Fibroblast of mammary gland (primary cell): ENCODE results near the gene LOXL3.

ENCODE experiments used
- DNase-seq: peaks from one replicate; pipeline ENCODE4 v3.0.0-alpha.2; 2010; ENCODE audit warnings: low read depth
- H3K4me3 ChIP-seq: 2 replicates; pipeline ENCODE4 v1.5.1; 2011; ENCODE audit warnings: low read depth, mild to moderate bottlenecking, low read length, moderate library complexity; ENCODE audit not compliant: control insufficient read depth
- TF ChIP-seq, protein P1 (sequence below): conservative IDR thresholded peaks from 2 replicates; pipeline ENCODE4 v1.5.1; 2011; ENCODE audit warnings: low read depth, low read length, inconsistent platforms; ENCODE audit not compliant: control insufficient read depth, insufficient read depth

LOXL3 gene

DNA sequence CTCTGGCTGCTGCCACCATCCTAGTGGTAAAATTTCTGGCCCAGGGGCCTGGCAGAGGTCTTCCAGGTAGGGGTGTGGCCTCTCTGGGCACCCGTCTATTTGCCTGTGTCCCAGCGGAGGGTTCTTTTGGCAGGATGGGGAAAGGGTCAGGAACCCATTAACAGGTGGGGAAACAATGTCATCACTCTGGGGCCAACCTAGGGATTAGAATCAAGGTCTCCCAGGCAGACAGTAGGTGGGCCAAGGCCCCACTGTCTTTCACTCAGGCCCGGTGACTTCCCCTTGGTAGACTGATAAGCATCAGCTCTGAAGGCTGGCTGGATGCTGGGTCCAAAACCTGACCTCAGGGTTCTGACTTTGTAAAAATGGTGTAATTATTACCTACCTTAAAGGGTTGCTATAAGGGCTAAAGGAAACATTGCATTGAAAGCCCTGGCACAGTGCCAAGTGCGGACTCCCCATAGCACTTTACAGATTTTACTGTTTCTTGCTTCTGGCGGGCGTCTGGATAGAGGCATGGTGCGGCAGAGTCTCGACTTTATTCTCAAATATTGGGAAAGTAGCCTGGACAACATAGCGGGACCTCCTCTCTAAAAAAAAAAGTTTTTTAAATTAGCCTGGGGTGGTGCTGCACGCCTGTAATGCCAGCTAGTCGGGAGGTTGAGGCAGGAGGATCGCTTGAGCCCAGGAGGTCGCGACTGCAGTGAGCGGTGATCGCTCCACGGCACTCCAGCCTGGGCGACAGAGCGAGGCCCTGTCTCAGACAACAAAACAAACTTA lies 56.6 kb downstream of the LOXL3 start:
- no peak for DNase-seq
- H3K4me3 ChIP-seq: no peak overlapping the region
- TF ChIP-seq, protein P1, sequence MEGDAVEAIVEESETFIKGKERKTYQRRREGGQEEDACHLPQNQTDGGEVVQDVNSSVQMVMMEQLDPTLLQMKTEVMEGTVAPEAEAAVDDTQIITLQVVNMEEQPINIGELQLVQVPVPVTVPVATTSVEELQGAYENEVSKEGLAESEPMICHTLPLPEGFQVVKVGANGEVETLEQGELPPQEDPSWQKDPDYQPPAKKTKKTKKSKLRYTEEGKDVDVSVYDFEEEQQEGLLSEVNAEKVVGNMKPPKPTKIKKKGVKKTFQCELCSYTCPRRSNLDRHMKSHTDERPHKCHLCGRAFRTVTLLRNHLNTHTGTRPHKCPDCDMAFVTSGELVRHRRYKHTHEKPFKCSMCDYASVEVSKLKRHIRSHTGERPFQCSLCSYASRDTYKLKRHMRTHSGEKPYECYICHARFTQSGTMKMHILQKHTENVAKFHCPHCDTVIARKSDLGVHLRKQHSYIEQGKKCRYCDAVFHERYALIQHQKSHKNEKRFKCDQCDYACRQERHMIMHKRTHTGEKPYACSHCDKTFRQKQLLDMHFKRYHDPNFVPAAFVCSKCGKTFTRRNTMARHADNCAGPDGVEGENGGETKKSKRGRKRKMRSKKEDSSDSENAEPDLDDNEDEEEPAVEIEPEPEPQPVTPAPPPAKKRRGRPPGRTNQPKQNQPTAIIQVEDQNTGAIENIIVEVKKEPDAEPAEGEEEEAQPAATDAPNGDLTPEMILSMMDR: no peak

DNA sequence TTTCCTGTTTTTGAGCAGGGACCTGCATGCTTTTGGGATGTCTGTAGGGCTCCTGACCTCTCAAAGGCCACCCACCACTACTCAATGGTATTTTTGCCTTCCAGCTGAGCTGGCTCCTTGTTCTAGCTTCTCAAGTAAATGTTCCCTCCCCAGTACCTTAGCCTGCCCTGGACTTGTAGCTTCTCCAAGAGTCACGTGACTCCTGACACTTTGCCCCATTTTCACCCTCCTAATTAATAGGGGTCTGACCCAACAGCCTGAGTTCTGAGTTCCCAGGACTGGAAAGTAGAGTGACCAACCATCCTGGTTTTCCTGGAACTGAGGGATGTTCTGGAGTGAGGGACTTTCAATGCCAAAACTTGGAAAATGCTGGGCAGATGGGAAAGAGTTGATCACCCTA lies 58.3 kb downstream of the LOXL3 start:
- H3K4me3 ChIP-seq: no peak overlapping the region
- DNase-seq: no peak
- TF ChIP-seq, protein P1: no peak

DNA sequence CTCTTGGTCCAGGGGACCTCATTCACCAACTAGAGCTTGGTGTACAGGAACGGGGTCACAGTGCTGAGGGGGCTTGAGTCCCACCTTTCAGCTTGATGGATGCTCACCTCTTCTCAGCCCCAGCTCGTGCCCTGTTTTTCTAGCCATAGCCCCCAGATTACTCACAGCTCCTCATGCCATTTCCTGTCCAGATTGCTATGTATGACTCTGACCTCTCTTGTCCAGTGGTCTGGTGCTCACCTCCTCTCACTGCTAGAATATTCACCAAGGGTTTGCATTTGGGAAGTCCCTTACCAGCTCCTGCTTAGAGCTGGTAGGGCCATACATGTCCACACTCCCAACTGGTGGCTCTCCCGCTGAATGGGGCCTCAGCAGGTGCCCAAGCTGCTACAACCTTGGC lies 60.2 kb downstream of the LOXL3 start:
- no peak for DNase-seq
- H3K4me3 ChIP-seq: no peak overlapping the region
- TF ChIP-seq, protein P1: no peak

DNA sequence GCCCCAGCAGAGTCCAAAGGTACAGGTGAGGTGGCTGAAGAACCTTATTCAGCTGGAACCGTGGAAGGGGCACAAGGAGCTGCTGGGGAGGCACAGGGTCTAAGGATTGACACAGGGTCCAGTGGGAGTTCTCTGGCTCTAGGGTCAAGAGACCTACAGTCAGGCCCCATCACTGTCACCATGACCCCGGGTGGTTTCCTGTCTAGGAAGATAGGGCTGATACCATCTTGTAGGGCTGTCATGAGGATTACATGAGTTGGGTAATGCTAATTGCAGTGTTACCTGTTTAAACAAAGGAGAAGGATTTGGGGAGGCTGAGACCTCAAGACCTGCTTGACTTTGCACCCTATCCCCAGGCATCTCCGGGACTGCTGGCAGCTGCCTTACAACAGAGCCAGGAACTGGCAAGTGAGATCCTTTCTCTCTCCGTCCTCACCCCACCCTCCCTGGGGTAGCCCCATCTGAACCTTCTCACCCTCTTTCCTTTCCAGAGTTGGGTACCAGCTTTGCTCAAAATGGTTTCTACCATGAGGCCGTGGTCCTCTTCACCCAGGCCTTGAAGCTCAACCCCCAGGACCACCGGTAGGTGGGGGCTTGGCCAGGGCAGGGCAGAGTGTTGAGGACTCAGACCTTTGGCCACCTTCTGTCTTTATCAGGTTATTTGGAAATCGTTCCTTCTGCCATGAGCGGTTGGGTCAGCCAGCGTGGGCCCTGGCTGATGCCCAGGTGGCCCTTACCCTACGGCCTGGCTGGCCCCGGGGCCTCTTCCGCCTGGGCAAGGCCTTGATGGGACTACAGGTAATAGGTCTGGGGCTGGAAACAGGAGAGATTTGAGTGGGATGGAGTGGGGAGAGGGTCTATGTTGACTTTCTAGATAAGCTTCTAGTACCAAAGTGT lies 61.8 kb downstream of the LOXL3 start:
- no peak for DNase-seq
- TF ChIP-seq, protein P1: no peak
- H3K4me3 ChIP-seq: no peak overlapping the region

DNA sequence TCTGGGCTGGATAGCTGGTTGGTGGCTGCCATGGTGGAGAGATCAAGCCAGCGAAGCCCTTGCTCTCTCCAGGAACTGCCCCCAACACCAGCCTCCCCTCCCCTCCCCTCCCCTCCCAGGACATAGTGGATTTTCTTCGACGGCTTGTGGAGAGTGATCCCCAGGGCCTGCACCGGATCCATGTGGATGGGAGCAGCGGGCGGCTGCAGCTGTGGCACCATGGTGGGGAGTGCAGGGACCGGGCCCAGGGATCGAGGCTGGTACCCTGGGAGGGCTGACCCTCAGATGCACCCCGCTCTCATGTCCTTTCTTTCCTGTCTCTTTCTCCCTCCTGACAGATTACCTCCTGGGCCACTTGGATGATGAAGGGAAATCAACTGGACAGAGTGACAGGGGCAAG lies 63.8 kb downstream of the LOXL3 start:
- TF ChIP-seq, protein P1: no peak
- no peak for DNase-seq
- H3K4me3 ChIP-seq: no peak overlapping the region

DNA sequence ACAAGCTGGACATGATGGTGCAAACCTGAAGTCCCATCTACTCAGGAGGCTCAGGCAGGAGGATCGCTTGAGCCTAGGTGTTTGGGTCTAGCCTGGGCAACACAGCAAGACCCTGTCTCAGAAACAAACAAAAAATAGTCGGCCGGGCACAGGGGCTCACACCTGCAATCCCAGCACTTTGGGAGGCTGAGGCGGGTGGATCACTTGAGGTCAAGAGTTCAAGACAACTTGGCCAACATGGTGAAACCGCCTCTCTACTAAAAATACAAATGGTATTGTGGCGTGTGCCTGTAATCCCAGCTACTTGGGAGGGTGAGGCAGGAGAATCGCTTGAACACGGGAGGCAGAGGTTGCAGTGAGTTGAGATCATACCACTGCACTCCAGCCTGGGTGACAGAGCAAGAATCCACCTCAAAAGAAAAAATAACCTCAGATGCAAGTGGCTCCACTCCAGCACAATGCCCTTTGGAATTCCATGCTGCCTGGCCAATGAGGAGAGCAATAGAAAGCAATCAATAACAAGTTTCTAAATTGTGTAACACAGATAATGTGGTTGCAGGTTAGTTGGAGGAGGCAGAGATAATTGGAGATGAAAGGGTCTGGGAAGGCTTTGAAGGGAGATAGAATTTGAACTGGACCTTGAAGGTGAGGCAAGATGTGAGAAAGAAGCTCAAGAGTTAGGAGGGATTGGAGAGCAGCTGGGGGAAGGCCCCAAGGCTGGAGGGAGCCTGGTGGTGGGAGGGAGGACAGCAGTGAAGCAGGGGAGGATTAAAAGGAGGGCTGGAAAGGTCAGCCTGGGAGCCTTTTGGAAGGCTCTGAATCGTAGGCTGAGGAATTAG lies 64.9 kb downstream of the LOXL3 start:
- no peak overlapping the region for H3K4me3 ChIP-seq
- TF ChIP-seq, protein P1: no peak
- no peak for DNase-seq
